Left ventricle myocardium inferior (tissue), 1 donor: ENCODE data around the gene ID2. TPM values are rescaled to one million over a fixed set of nuclear protein-coding genes. Genes with fewer than 3 reads are reported as not detected.

Experiments
- DNase-seq: peaks from one replicate; pipeline ENCODE4 v3.0.0-alpha.2; 2020
- H3K27ac ChIP-seq: fragments of 200-600 bp; replicated peaks from 2 replicates; pipeline ENCODE4 v1.8.0; 2021
- H3K27me3 ChIP-seq: fragments of 200-600 bp; 2 replicates; pipeline ENCODE4 v1.8.0; 2021; ENCODE audit warnings: low read depth
- H3K36me3 ChIP-seq: fragments of 200-600 bp; 2 replicates; pipeline ENCODE4 v1.8.0; 2021
- H3K4me1 ChIP-seq: fragments of 200-600 bp; 2 replicates; pipeline ENCODE4 v1.8.0; 2021
- H3K4me3 ChIP-seq: fragments of 200-600 bp; 2 replicates; pipeline ENCODE4 v1.8.0; 2021; ENCODE audit warnings: mild to moderate bottlenecking, moderate library complexity
- H3K9me3 ChIP-seq: fragments of 200-600 bp; replicated peaks from 2 replicates; pipeline ENCODE4 v1.8.0; 2021
- intact Hi-C: fragments of 100-400 bp; cut with micrococcal nuclease; formaldehyde crosslinking; loops from one replicate; pipeline ENCODE4 v1.11.0; 2022
- total RNA-seq: library from RNA; stranded (reverse); fragmentation: NEBNext Ultra II Directional; extraction: Animal tissue kit (Norgen Biotek cat#: 25700); gene quantifications from one replicate; pipeline ENCODE4 v1.2.1, GENCODE V29; 2021
- TF ChIP-seq, protein P1 (sequence below): fragments of 200-600 bp; IDR thresholded peaks from 2 replicates; pipeline ENCODE4 v1.8.0; 2021; ENCODE audit warnings: antibody characterized with exemption, mild to moderate bottlenecking, borderline replicate concordance
- donor health status: DM: no; HTN: yes; CAD: no; lungs with severe emphysema.

ID2 gene
- total RNA-seq, 1 donor from 2014 or later: 32.2 TPM

GRCh38 chr2:8732601-8733000 is 50.7 kb downstream of the ID2 start:
- Histone ChIP-seq H3K27me3 (no peaks in the 10 kb centered on the region), H3K4me1 (no peaks in the 10 kb centered on the region), H3K27ac (no peak overlapping the region), H3K36me3 (peaks cover 91% of the 10 kb centered on the region), H3K9me3 (no peaks in the 10 kb centered on the region), H3K4me3 (no peak overlapping the region)
- DNase-seq: no peak
- TF ChIP-seq, protein P1, sequence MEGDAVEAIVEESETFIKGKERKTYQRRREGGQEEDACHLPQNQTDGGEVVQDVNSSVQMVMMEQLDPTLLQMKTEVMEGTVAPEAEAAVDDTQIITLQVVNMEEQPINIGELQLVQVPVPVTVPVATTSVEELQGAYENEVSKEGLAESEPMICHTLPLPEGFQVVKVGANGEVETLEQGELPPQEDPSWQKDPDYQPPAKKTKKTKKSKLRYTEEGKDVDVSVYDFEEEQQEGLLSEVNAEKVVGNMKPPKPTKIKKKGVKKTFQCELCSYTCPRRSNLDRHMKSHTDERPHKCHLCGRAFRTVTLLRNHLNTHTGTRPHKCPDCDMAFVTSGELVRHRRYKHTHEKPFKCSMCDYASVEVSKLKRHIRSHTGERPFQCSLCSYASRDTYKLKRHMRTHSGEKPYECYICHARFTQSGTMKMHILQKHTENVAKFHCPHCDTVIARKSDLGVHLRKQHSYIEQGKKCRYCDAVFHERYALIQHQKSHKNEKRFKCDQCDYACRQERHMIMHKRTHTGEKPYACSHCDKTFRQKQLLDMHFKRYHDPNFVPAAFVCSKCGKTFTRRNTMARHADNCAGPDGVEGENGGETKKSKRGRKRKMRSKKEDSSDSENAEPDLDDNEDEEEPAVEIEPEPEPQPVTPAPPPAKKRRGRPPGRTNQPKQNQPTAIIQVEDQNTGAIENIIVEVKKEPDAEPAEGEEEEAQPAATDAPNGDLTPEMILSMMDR: no peak
- intact Hi-C loops: no loop called here

Other genes with a start within 250 kb of the ID2 start
- gene KIDINS220, start 155.6 kb downstream of the ID2 start, total RNA-seq: 60.0 TPM